Measurements from ENCODE around the gene CCDC38. TPM values are rescaled to one million over a fixed set of nuclear protein-coding genes. Genes with fewer than 3 reads are reported as not detected.

The CCDC38 gene
- total RNA-seq, 1 experiment from 2014 or later = not detected

DNA sequence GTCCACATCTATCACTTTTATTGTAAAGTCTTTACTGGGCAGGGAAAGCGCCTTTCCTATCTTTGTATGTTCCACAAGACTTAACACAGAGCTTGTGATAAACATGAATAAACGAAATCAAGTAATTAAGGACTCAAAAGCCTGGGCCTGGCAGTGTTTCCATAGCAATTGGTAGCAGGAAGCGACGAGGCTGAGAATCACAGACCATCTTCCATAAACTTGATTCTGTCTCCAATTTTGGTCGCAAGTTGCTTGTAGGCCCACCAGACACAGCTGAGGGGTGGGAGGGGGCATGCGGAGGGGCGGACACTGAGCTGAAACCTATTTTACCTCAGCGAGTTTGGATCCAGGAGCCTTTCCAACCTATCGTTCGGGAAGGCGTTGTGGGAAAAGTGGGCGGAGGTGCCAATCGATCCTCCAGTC, 302 bp downstream of the CCDC38 start:
- Mint-ChIP-seq H3K27ac (peak overlapping the region; percentile 58; the same call in 1 of the 2 replicates), H3K36me3 (no peaks in the 10 kb centered on the region), H3K4me1 (peaks cover 23% of the 10 kb centered on the region), H3K27me3 (ENCODE audit: low read depth) (peaks cover 23% of the 10 kb centered on the region), H3K9me3 (no peaks in the 10 kb centered on the region), H3K4me3 (peak overlapping the region; percentile 94)
- CTCF ChIA-PET = interaction anchor here (0.6 to 4.9 kb wide), 5 partner anchors 16 to 212 kb away, joined by 4 to 46 read pairs (median 5); no protein-coding TSS in a partner anchor
- DNase-seq (ENCODE audit: low spot score) (no peak), ATAC-seq (no peak)
- TF ChIP-seq ZNF512 (CRISPR knock-in tag; IDR thresholded peaks at IDR 0.05; ENCODE audit: borderline replicate concordance) (no peak), MXD4 (CRISPR knock-in tag; IDR thresholded peaks at IDR 0.05; ENCODE audit: borderline replicate concordance) (no peak), SP1 (CRISPR knock-in tag; conservative IDR thresholded peaks at IDR 0.05) (0 out of 2 replicates have a peak, but pooled peaks have one; percentile 17)
- POLR2A ChIA-PET = no interaction called here

DNA sequence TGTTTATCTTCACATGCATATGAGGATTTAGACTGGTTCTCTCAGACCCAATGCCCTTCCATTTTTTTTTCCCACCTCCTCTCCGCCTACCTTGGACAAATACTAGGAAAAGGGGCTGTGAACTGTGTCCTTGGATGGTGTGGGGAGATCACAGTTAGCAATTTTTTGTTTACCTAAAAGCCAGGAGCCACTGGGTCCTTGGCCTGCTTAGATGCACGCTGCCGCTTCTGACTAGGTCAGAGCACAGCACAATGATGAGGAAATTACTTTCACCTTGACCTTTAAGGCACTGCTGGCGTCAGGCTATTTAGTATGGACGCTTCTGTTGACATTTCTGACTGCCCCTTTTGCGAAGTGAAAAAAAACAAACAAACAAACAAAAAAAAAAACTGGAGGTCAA, 1.9 kb downstream of the CCDC38 start:
- Mint-ChIP-seq H3K27ac (no peak overlapping the region), H3K36me3 (no peaks in the 10 kb centered on the region), H3K4me3 (no peak overlapping the region), H3K27me3 (ENCODE audit: low read depth) (peaks cover 18% of the 10 kb centered on the region), H3K9me3 (no peaks in the 10 kb centered on the region), H3K4me1 (peaks cover 16% of the 10 kb centered on the region)
- POLR2A ChIA-PET = no interaction called here
- ATAC-seq (no peak), DNase-seq (ENCODE audit: low spot score) (no peak)
- TF ChIP-seq GABPB1 (CRISPR knock-in tag; IDR thresholded peaks at IDR 0.05) (peak; percentile 83), SOX15 (CRISPR knock-in tag; IDR thresholded peaks at IDR 0.05) (no peak)
- CTCF ChIA-PET = no interaction called here

- ChIA-PET POLR2A (no interaction called here), CTCF (interaction anchor here (0.7 kb wide), 1 partner anchor 293 kb away, joined by 3 read pairs; no protein-coding TSS in a partner anchor)
- Mint-ChIP-seq H3K4me1 (no peaks in the 10 kb centered on the region), H3K27ac (no peak overlapping the region), H3K4me3 (no peak overlapping the region), H3K36me3 (no peaks in the 10 kb centered on the region), H3K27me3 (ENCODE audit: low read depth) (no peaks in the 10 kb centered on the region), H3K9me3 (peaks cover 21% of the 10 kb centered on the region)
- TF ChIP-seq ATF2 (CRISPR knock-in tag; IDR thresholded peaks at IDR 0.05; ENCODE audit: borderline replicate concordance, low read depth) = no peak
- TF ChIP-seq, protein P1, sequence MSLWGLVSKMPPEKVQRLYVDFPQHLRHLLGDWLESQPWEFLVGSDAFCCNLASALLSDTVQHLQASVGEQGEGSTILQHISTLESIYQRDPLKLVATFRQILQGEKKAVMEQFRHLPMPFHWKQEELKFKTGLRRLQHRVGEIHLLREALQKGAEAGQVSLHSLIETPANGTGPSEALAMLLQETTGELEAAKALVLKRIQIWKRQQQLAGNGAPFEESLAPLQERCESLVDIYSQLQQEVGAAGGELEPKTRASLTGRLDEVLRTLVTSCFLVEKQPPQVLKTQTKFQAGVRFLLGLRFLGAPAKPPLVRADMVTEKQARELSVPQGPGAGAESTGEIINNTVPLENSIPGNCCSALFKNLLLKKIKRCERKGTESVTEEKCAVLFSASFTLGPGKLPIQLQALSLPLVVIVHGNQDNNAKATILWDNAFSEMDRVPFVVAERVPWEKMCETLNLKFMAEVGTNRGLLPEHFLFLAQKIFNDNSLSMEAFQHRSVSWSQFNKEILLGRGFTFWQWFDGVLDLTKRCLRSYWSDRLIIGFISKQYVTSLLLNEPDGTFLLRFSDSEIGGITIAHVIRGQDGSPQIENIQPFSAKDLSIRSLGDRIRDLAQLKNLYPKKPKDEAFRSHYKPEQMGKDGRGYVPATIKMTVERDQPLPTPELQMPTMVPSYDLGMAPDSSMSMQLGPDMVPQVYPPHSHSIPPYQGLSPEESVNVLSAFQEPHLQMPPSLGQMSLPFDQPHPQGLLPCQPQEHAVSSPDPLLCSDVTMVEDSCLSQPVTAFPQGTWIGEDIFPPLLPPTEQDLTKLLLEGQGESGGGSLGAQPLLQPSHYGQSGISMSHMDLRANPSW (CRISPR knock-in tag; conservative IDR thresholded peaks at IDR 0.05; ENCODE audit: low read depth) = no peak
- no peak for TF ChIP-seq FOXP4 (CRISPR knock-in tag; IDR thresholded peaks at IDR 0.05)
- TF ChIP-seq IRF1 (CRISPR knock-in tag; IDR thresholded peaks at IDR 0.05) = no peak
- no peak for TF ChIP-seq ZNF219 (CRISPR knock-in tag; IDR thresholded peaks at IDR 0.05; ENCODE audit: borderline replicate concordance)
- no peak for TF ChIP-seq E2F5 (CRISPR knock-in tag; IDR thresholded peaks at IDR 0.05)
- no peak for TF ChIP-seq ATF1 (CRISPR knock-in tag; IDR thresholded peaks at IDR 0.05)
- no peak for TF ChIP-seq ZBTB21 (CRISPR knock-in tag; IDR thresholded peaks at IDR 0.05; ENCODE audit: borderline replicate concordance)
- DNase-seq (ENCODE audit: low spot score) (no peak), ATAC-seq (no peak)
Observed at GRCh38 chr12:95922231-95922630, 20.2 kb downstream of the CCDC38 start.

All from WTC11 (cell line).